ENCODE measurements around the gene GPR173.

- TF ChIP-seq ZNF274 (IDR thresholded peaks at IDR 0.05; ENCODE audit: low read depth, low read length) (no peak), SUZ12 (IDR thresholded peaks at IDR 0.05; ENCODE audit: extremely low read depth, insufficient read depth, insufficient read length) (no peak), YY1 (IDR thresholded peaks at IDR 0.05; ENCODE audit: insufficient read depth, insufficient read length) (no peak)
Observed at GRCh38 chrX:53004811-53005210, 43.8 kb upstream of the GPR173 start.

Data from NT2/D1 (cell line).